HL-60 (cell line): ENCODE measurements around the gene RRP7A.

Experiments used
- GABPA ChIP-seq: IDR thresholded peaks from 2 replicates; pipeline ENCODE4 v1.6.1; 2012; ENCODE audit warnings: low read depth
- TF ChIP-seq, protein P1 (sequence below): IDR thresholded peaks from 2 replicates; pipeline ENCODE4 v1.6.1; 2012; ENCODE audit warnings: low read depth; ENCODE audit not compliant: insufficient replicate concordance
- TF ChIP-seq, protein P2 (sequence below): IDR thresholded peaks from one replicate; pipeline ENCODE4 v1.5.1; 2011; ENCODE audit warnings: low read length, control low read depth, inconsistent platforms; ENCODE audit not compliant: insufficient read depth

DNA sequence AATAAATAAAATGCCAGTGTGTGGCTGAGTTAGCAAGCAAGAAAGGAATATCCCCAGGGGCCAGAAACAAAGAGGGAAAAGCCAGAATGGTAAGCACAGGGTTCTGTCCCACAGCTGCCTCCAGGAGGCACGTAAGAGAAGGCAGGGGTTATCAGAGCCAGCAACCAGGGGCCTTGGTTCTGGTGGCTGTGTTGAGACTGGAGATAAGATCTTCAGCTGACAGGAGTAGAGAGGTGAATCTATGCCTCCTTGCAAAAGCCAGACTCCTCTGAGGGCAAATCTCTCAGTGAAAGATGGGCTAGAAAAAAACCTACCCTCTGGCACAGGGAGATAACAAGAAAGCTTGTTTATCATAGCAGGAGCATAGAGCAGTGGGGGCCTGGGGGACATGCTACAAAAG lies 57.6 kb downstream of the RRP7A start:
- TF ChIP-seq, protein P1, sequence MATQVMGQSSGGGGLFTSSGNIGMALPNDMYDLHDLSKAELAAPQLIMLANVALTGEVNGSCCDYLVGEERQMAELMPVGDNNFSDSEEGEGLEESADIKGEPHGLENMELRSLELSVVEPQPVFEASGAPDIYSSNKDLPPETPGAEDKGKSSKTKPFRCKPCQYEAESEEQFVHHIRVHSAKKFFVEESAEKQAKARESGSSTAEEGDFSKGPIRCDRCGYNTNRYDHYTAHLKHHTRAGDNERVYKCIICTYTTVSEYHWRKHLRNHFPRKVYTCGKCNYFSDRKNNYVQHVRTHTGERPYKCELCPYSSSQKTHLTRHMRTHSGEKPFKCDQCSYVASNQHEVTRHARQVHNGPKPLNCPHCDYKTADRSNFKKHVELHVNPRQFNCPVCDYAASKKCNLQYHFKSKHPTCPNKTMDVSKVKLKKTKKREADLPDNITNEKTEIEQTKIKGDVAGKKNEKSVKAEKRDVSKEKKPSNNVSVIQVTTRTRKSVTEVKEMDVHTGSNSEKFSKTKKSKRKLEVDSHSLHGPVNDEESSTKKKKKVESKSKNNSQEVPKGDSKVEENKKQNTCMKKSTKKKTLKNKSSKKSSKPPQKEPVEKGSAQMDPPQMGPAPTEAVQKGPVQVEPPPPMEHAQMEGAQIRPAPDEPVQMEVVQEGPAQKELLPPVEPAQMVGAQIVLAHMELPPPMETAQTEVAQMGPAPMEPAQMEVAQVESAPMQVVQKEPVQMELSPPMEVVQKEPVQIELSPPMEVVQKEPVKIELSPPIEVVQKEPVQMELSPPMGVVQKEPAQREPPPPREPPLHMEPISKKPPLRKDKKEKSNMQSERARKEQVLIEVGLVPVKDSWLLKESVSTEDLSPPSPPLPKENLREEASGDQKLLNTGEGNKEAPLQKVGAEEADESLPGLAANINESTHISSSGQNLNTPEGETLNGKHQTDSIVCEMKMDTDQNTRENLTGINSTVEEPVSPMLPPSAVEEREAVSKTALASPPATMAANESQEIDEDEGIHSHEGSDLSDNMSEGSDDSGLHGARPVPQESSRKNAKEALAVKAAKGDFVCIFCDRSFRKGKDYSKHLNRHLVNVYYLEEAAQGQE = no peak
- TF ChIP-seq, protein P2, sequence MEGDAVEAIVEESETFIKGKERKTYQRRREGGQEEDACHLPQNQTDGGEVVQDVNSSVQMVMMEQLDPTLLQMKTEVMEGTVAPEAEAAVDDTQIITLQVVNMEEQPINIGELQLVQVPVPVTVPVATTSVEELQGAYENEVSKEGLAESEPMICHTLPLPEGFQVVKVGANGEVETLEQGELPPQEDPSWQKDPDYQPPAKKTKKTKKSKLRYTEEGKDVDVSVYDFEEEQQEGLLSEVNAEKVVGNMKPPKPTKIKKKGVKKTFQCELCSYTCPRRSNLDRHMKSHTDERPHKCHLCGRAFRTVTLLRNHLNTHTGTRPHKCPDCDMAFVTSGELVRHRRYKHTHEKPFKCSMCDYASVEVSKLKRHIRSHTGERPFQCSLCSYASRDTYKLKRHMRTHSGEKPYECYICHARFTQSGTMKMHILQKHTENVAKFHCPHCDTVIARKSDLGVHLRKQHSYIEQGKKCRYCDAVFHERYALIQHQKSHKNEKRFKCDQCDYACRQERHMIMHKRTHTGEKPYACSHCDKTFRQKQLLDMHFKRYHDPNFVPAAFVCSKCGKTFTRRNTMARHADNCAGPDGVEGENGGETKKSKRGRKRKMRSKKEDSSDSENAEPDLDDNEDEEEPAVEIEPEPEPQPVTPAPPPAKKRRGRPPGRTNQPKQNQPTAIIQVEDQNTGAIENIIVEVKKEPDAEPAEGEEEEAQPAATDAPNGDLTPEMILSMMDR = no peak
- no peak for TF ChIP-seq GABPA
